A673 (cell line): ENCODE data around the gene TESPA1.

Experiments used
- CTCF ChIP-seq: fragments of 300-800, 200-600 bp; sonication (generic); conservative IDR thresholded peaks from 2 replicates; pipeline ENCODE4 v1.5.1; 2017; ENCODE audit warnings: low read depth, mild to moderate bottlenecking, antibody characterized with exemption, low read length, moderate library complexity, mixed read lengths
- EZH2 ChIP-seq: fragments of 200-600 bp; sonication (generic); IDR thresholded peaks from 2 replicates; pipeline ENCODE4 v1.6.1; 2017; ENCODE audit warnings: borderline replicate concordance, low read depth, mild to moderate bottlenecking, mixed read lengths, antibody characterized with exemption, low read length; ENCODE audit not compliant: poor library complexity, severe bottlenecking

GRCh38 chr12:54989829-54990228, 5.3 kb upstream of the TESPA1 start:
- no peak for TF ChIP-seq CTCF
- no peak for TF ChIP-seq EZH2
